Measurements from ENCODE around the gene TMEM132E. TPM values are rescaled to one million over a fixed set of nuclear protein-coding genes. Genes with fewer than 3 reads are reported as not detected.
A peak's percentile ranks its signal among the peaks of the same experiment; 100 is the strongest.

TMEM132E gene
- total RNA-seq: 1 to 10 TPM in 1 of 2 donors, under 1 TPM in 1; 0.56 to 1.9 TPM

- no peaks in the 10 kb centered on the region for H3K9me3 ChIP-seq
- no peak for ATAC-seq (ENCODE audit: insufficient number of reproducible peaks, low FRiP score, low read depth)
- no peak within 1 kb of the TSS for H3K27ac ChIP-seq
- no peaks in the 10 kb centered on the region for H3K36me3 ChIP-seq
- H3K27me3 ChIP-seq (replicated peaks; ENCODE audit: insufficient read depth): peaks cover 7% of the 10 kb centered on the region
- DNase-seq (ENCODE audit: low spot score): peak; percentile 14
- TF ChIP-seq CTCF (IDR thresholded peaks at IDR 0.05): no peak
- peak within 1 kb of the TSS; percentile 76 for H3K4me3 ChIP-seq
- H3K4me1 ChIP-seq (ENCODE audit: control insufficient read depth in 1 of 2, low read depth in 2 of 2): peaks cover 23 to 39% of the 10 kb centered on the region in 2 donors
Measured at GRCh38 chr17:34579017-34579946, at the start of gene TMEM132E. TSS of gene TMEM132E (plus strand) at chr17:34579582. CDS start at chr17:34581077, 1,495 bp downstream.

GRCh38 chr17:34530918-34531317 lies 48.5 kb upstream of the TMEM132E start:
- H3K9me3 ChIP-seq: no peaks in the 10 kb centered on the region
- TF ChIP-seq CTCF (IDR thresholded peaks at IDR 0.05): no peak
- no peak overlapping the region for H3K27ac ChIP-seq
- ATAC-seq (ENCODE audit: insufficient number of reproducible peaks, low FRiP score, low read depth): no peak
- DNase-seq (ENCODE audit: low spot score): no peak
- H3K27me3 ChIP-seq (replicated peaks; ENCODE audit: insufficient read depth): no peaks in the 10 kb centered on the region
- no peak overlapping the region for H3K4me3 ChIP-seq
- H3K36me3 ChIP-seq: no peaks in the 10 kb centered on the region
- no peaks in the 10 kb centered on the region for H3K4me1 ChIP-seq (ENCODE audit: control insufficient read depth in 1 of 2, low read depth in 2 of 2)

GRCh38 chr17:34532281-34533065 lies 46.9 kb upstream of the TMEM132E start:
- ATAC-seq (ENCODE audit: insufficient number of reproducible peaks, low FRiP score, low read depth) (no peak), DNase-seq (ENCODE audit: low spot score) (no peak)
- H3K27ac ChIP-seq: no peak overlapping the region
- TF ChIP-seq CTCF (IDR thresholded peaks at IDR 0.05): no peak
- no peaks in the 10 kb centered on the region for H3K9me3 ChIP-seq
- no peaks in the 10 kb centered on the region for H3K36me3 ChIP-seq
- no peaks in the 10 kb centered on the region for H3K27me3 ChIP-seq (replicated peaks; ENCODE audit: insufficient read depth)
- H3K4me1 ChIP-seq (ENCODE audit: control insufficient read depth in 1 of 2, low read depth in 2 of 2): no peaks in the 10 kb centered on the region
- no peak overlapping the region for H3K4me3 ChIP-seq

- H3K4me1 ChIP-seq (ENCODE audit: control insufficient read depth in 1 of 2, low read depth in 2 of 2): no peaks in the 10 kb centered on the region
- H3K27ac ChIP-seq: no peak overlapping the region
- H3K4me3 ChIP-seq: no peak overlapping the region
- TF ChIP-seq CTCF (IDR thresholded peaks at IDR 0.05): no peak
- ATAC-seq (ENCODE audit: insufficient number of reproducible peaks, low FRiP score, low read depth) (no peak), DNase-seq (ENCODE audit: low spot score) (no peak)
- no peaks in the 10 kb centered on the region for H3K9me3 ChIP-seq
- H3K36me3 ChIP-seq: no peaks in the 10 kb centered on the region
- no peaks in the 10 kb centered on the region for H3K27me3 ChIP-seq (replicated peaks; ENCODE audit: insufficient read depth)
Measured at GRCh38 chr17:34533806-34534527, 45.4 kb upstream of the TMEM132E start.
